ENCODE results near the gene COG4. TPM values are rescaled to one million over a fixed set of nuclear protein-coding genes. Genes with fewer than 3 reads are reported as not detected.

Gene COG4
- total and polyA plus RNA-seq, 2 experiments from 2014 or later = 28.8 to 38.1 TPM

- no peak for TF ChIP-seq ZNF114 (CRISPR knock-in tag; IDR thresholded peaks at IDR 0.05)
Observed at GRCh38 chr16:70495425-70496182, 27.8 kb downstream of the COG4 start (continued).

GRCh38 chr16:70494777-70495176, 28.6 kb downstream of the COG4 start:
- Histone ChIP-seq H3K4me1 (ENCODE audit: insufficient read depth) (no peaks in the 10 kb centered on the region), H4K20me1 (replicated peaks; ENCODE audit: insufficient read depth) (peaks cover 4% of the 10 kb centered on the region; the same call in 1 of the 2 replicates), H3K27ac (ENCODE audit: low read depth) (no peak overlapping the region), H3K4me3 (no peak overlapping the region), H2AFZ (no peak overlapping the region), H3K9me2 (ENCODE audit: insufficient read depth) (no peaks in the 10 kb centered on the region), H3K27me3 (ENCODE audit: insufficient read depth) (no peaks in the 10 kb centered on the region), H3K4me2 (no peak overlapping the region), H3K36me3 (ENCODE audit: insufficient read depth) (peaks cover 3% of the 10 kb centered on the region), H3F3A (replicated peaks; ENCODE audit: low read depth) (no peaks in the 10 kb centered on the region), H3K79me2 (replicated peaks; ENCODE audit: insufficient read depth) (no peaks in the 10 kb centered on the region)
- no peak overlapping the region for H3K4me3 Mint-ChIP-seq
- H3K4me1 Mint-ChIP-seq = no peaks in the 10 kb centered on the region
- no peak for TF ChIP-seq EZH2phosphoT487 (IDR thresholded peaks at IDR 0.05; ENCODE audit: unreplicated experiment)
- no peak for TF ChIP-seq ZNF331 (CRISPR knock-in tag; IDR thresholded peaks at IDR 0.05; ENCODE audit: low read depth)
- no peak for TF ChIP-seq POLR2AphosphoS5 (IDR thresholded peaks at IDR 0.05; ENCODE audit: low read depth)
- TF ChIP-seq NANOG (IDR thresholded peaks at IDR 0.05; ENCODE audit: borderline replicate concordance) = no peak
- no peak for TF ChIP-seq JUNB (IDR thresholded peaks at IDR 0.05; ENCODE audit: unreplicated experiment)
- TF ChIP-seq CTCF (conservative IDR thresholded peaks at IDR 0.05; ENCODE audit: low read depth in 2 of 2) = no peak
- no peak for TF ChIP-seq ZNF462 (CRISPR knock-in tag; IDR thresholded peaks at IDR 0.05)
- peaks cover 13% of the 10 kb centered on the region for H3K36me3 Mint-ChIP-seq (ENCODE audit: low read depth)
- ATAC-seq (no peak), DNase-seq (ENCODE audit: low spot score) (no peak)
- H3K27me3 Mint-ChIP-seq (ENCODE audit: insufficient read depth, low read depth, poor library complexity) = peaks cover 1% of the 10 kb centered on the region
- H3K9me3 Mint-ChIP-seq = no peaks in the 10 kb centered on the region
- H3K27ac Mint-ChIP-seq = no peak overlapping the region
